ENCODE results near the gene SLX4IP. TPM values are rescaled to one million over a fixed set of nuclear protein-coding genes. Genes with fewer than 3 reads are reported as not detected.

Gene SLX4IP
- polyA plus RNA-seq, 3 donors, result 0.76 to 2.5 (median 1.1) TPM

DNA sequence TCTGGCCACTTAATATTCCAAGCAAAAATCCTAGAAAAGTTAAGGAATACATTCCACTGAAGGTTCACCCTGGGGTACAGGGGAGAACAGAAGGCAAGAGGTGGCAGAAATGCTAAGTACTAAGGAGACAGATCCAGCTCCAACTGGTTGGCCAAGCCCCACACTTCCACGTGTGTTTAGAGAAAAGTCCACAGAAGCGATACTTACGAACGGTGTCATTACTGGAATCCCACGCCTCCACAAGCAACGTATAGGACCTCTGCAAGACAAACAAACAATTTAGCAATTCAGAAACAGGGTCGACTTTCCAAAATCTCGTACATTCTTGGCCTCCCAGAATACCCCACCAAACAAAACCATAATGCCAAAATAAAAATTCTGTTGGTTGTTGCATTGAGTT is 228.7 kb downstream of the SLX4IP start:
- peaks cover 20 to 33% of the 10 kb centered on the region in 2 donors for H3K36me3 ChIP-seq (replicated peaks in 1 of 2; ENCODE audit: control insufficient read depth in 1 of 2, insufficient read depth in 2 of 2, low read length in 2 of 2)
- Mint-ChIP-seq H3K36me3 (peaks cover 70 to 71% of the 10 kb centered on the region in 2 donors), H3K4me1 (peaks cover 17% of the 10 kb centered on the region), H3K4me3 (no peak overlapping the region), H3K9me3 (peaks cover 0 to 3% (median 0%) of the 10 kb centered on the region in 7 donors), H3K27ac (peak overlapping the region in 1 of 7 donors; percentile 35), H3K27me3 (ENCODE audit: low read depth in 3 of 3) (peaks cover 3 to 19% (median 11%) of the 10 kb centered on the region in 3 donors)
- no peak overlapping the region for H3K9ac ChIP-seq (ENCODE audit: insufficient read depth, low read length, poor library complexity, severe bottlenecking)
- intact Hi-C loops (cut with micrococcal nuclease), result no loop called here
- no peaks in the 10 kb centered on the region for H3K79me2 ChIP-seq (ENCODE audit: insufficient read depth, low read length)
- H3K9me3 ChIP-seq (replicated peaks in 1 of 2; ENCODE audit: control insufficient read depth in 1 of 2, insufficient read depth in 1 of 2, low read length in 2 of 2), result no peaks in the 10 kb centered on the region
- WGBS (ENCODE audit: insufficient coverage), result 97% methylated on average over 5 of the region's 8 CpGs
- peaks cover 65% of the 10 kb centered on the region for H4K20me1 ChIP-seq (ENCODE audit: insufficient read depth, low read length)
- H2AFZ ChIP-seq (ENCODE audit: insufficient read depth, low read depth, low read length, poor library complexity, severe bottlenecking), result no peak overlapping the region
- no peak overlapping the region for H3K4me2 ChIP-seq (replicated peaks; ENCODE audit: extremely low read depth, low read length, poor library complexity, severe bottlenecking)
- DNase-seq, result no peak
- H3K4me3 ChIP-seq (replicated peaks in 1 of 3; ENCODE audit: low read depth in 2 of 3, low read length in 3 of 3), result no peak overlapping the region
- no peak for TF ChIP-seq CTCF (IDR thresholded peaks at IDR 0.05)
- H3K4me1 ChIP-seq (ENCODE audit: control insufficient read depth in 1 of 2, insufficient read depth in 2 of 2, low read length in 2 of 2), result peaks cover 11 to 14% of the 10 kb centered on the region in 2 donors
- no peak overlapping the region for H3K27ac ChIP-seq (ENCODE audit: low read depth in 1 of 2, low read length in 2 of 2)
- no peaks in the 10 kb centered on the region for H3K27me3 ChIP-seq (ENCODE audit: control insufficient read depth in 2 of 2, insufficient read depth in 2 of 2, low read length in 2 of 2)

GRCh38 chr20:10665027-10665561 is 230.0 kb downstream of the SLX4IP start:
- Histone ChIP-seq H3K27ac (ENCODE audit: low read depth in 1 of 2, low read length in 2 of 2) (no peak overlapping the region), H3K9me3 (replicated peaks in 1 of 2; ENCODE audit: control insufficient read depth in 1 of 2, insufficient read depth in 1 of 2, low read length in 2 of 2) (no peaks in the 10 kb centered on the region), H2AFZ (ENCODE audit: insufficient read depth, low read depth, low read length, poor library complexity, severe bottlenecking) (no peak overlapping the region), H3K4me3 (replicated peaks in 1 of 3; ENCODE audit: low read depth in 2 of 3, low read length in 3 of 3) (no peak overlapping the region), H3K9ac (ENCODE audit: insufficient read depth, low read length, poor library complexity, severe bottlenecking) (no peak overlapping the region), H3K27me3 (ENCODE audit: control insufficient read depth in 2 of 2, insufficient read depth in 2 of 2, low read length in 2 of 2) (no peaks in the 10 kb centered on the region), H3K36me3 (replicated peaks in 1 of 2; ENCODE audit: control insufficient read depth in 1 of 2, insufficient read depth in 2 of 2, low read length in 2 of 2) (peaks cover 20 to 23% of the 10 kb centered on the region in 2 donors), H3K4me1 (ENCODE audit: control insufficient read depth in 1 of 2, insufficient read depth in 2 of 2, low read length in 2 of 2) (peaks cover 11 to 14% of the 10 kb centered on the region in 2 donors), H3K4me2 (replicated peaks; ENCODE audit: extremely low read depth, low read length, poor library complexity, severe bottlenecking) (no peak overlapping the region), H3K79me2 (ENCODE audit: insufficient read depth, low read length) (no peaks in the 10 kb centered on the region), H4K20me1 (ENCODE audit: insufficient read depth, low read length) (peaks cover 78% of the 10 kb centered on the region)
- H3K4me1 Mint-ChIP-seq, result peaks cover 17% of the 10 kb centered on the region
- no peak overlapping the region for H3K4me3 Mint-ChIP-seq
- 100% methylated on average over 2 of the region's 7 CpGs for WGBS (ENCODE audit: insufficient coverage)
- H3K27ac Mint-ChIP-seq, result no peak overlapping the region
- peaks cover 3 to 19% (median 9%) of the 10 kb centered on the region in 3 donors for H3K27me3 Mint-ChIP-seq (ENCODE audit: low read depth in 3 of 3)
- peaks cover 0 to 3% (median 0%) of the 10 kb centered on the region in 7 donors for H3K9me3 Mint-ChIP-seq
- H3K36me3 Mint-ChIP-seq, result peaks cover 65 to 67% of the 10 kb centered on the region in 2 donors
- no peak for TF ChIP-seq CTCF (IDR thresholded peaks at IDR 0.05)
- intact Hi-C loops (cut with micrococcal nuclease), result no loop called here
- DNase-seq, result no peak

All from CD14-positive monocyte (primary cell).